Hepatocyte (in vitro differentiated cells): ENCODE data around the gene ITPKA. TPM values are rescaled to one million over a fixed set of nuclear protein-coding genes. Genes with fewer than 3 reads are reported as not detected.

Experiments
- DNase-seq: peaks from one replicate; pipeline ENCODE4 v3.0.0-alpha.2; 2016; ENCODE audit warnings: low spot score
- H2AFZ ChIP-seq: fragments of 200-600 bp; sonication (generic); 2 replicates; pipeline ENCODE4 v1.6.0; 2016; ENCODE audit warnings: antibody characterized with exemption, mild to moderate bottlenecking
- H3K27ac ChIP-seq: fragments of 200-600 bp; sonication (generic); 2 replicates; pipeline ENCODE4 v1.5.1; 2016; ENCODE audit warnings: mild to moderate bottlenecking
- H3K27me3 ChIP-seq: fragments of 200-600 bp; sonication (generic); 2 replicates; pipeline ENCODE4 v1.6.1; 2016
- H3K36me3 ChIP-seq: fragments of 200-600 bp; sonication (generic); replicated peaks from 2 replicates; pipeline ENCODE4 v1.5.1; 2016; ENCODE audit warnings: low read depth; ENCODE audit not compliant: insufficient read depth
- H3K4me1 ChIP-seq: fragments of 200-600 bp; sonication (generic); 2 replicates; pipeline ENCODE4 v1.5.1; 2016; ENCODE audit warnings: mild to moderate bottlenecking, moderate library complexity; ENCODE audit not compliant: insufficient read depth
- H3K4me2 ChIP-seq: fragments of 200-600 bp; sonication (generic); 2 replicates; pipeline ENCODE4 v1.6.0; 2016
- H3K4me3 ChIP-seq: fragments of 200-600 bp; sonication (generic); 2 replicates; pipeline ENCODE4 v1.5.1; 2016; ENCODE audit warnings: mild to moderate bottlenecking
- H3K79me2 ChIP-seq: fragments of 200-600 bp; sonication (generic); 2 replicates; pipeline ENCODE4 v1.6.0; 2017; ENCODE audit warnings: mild to moderate bottlenecking
- H3K9me2 ChIP-seq: fragments of 200-600 bp; sonication (generic); replicated peaks from 2 replicates; pipeline ENCODE4 v1.6.0; 2017; ENCODE audit warnings: mild to moderate bottlenecking; ENCODE audit not compliant: insufficient read depth
- H3K9me3 ChIP-seq: fragments of 200-600 bp; sonication (generic); 2 replicates; pipeline ENCODE4 v1.5.1; 2016; ENCODE audit warnings: low read depth, mild to moderate bottlenecking
- H4K20me1 ChIP-seq: fragments of 200-600 bp; sonication (generic); 2 replicates; pipeline ENCODE4 v1.6.0; 2016; ENCODE audit warnings: mild to moderate bottlenecking; ENCODE audit not compliant: insufficient read depth, poor library complexity, severe bottlenecking
- EZH2 ChIP-seq: fragments of 200-600 bp; sonication (generic); IDR thresholded peaks from 2 replicates; pipeline ENCODE4 v1.6.1; 2016; ENCODE audit warnings: antibody characterized with exemption, mild to moderate bottlenecking, borderline replicate concordance
- EZH2phosphoT487 ChIP-seq: fragments of 200-600 bp; sonication (generic); IDR thresholded peaks from one replicate; pipeline ENCODE4 v1.6.1; 2018; ENCODE audit warnings: antibody characterized with exemption, mild to moderate bottlenecking, low read depth, moderate library complexity; ENCODE audit not compliant: unreplicated experiment, severe bottlenecking
- WGBS: methylation state at CpG from one replicate; pipeline ENCODE4 v1.1.6; 2016; ENCODE audit warnings: low lambda C conversion rate; ENCODE audit errors: missing lambda C conversion rate; 5-methylcytosine and 5-hydroxymethylcytosine counted together
- polyA plus RNA-seq: library from polyadenylated mRNA; unstranded; fragments of >200 nt; fragmentation: Nextera tagmentation; extraction: Ambion mirVana; gene quantifications from 2 replicates; pipeline ENCODE4 v1.2.1, GENCODE V29; 2016
- total RNA-seq: library from RNA; depleted of rRNA; stranded (reverse); fragments of >200 nt; gene quantifications from 2 replicates; pipeline ENCODE4 v1.2.3, GENCODE V29; 2014
- TF ChIP-seq, protein P1 (sequence below): fragments of 200-600 bp; sonication (generic); IDR thresholded peaks from 2 replicates; pipeline ENCODE4 v1.5.1; 2016; ENCODE audit warnings: antibody characterized with exemption, mild to moderate bottlenecking; ENCODE audit not compliant: poor library complexity

The ITPKA gene
- total and polyA plus RNA-seq, 2 experiments from 2014 or later: 20.5 to 33.3 TPM

DNA sequence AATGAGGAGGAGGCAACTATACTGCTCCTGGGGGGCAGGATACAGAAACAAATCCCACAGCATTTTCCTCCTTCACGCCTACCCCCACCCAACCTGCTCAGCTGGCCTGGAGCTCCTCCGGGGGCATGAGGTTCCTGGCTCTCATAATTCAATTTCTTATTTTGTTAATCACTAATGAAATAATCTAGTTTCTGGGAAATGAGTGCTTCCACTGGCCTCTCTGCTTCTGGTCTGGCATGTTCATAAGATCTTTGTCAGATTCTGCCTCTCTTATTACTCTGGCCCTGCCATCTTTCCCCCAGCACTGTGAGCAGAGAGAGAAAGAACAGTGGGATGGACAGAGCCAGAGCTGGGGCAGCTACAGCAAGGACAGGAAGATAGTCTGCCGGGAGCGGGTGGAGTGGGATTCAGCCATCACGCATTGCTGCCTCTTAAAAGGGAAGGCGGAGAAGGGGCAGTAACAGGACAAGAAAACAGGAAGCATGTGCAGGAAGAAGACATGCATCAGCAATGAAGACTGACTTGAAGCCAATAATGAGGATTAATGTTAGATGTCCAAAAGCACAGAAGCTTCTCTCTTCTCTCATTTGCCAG is 36.8 kb downstream of the ITPKA start:
- no peak overlapping the region for H3K27ac ChIP-seq
- no peaks in the 10 kb centered on the region for H3K9me2 ChIP-seq
- WGBS: 96% methylated on average over 6 of the region's 6 CpGs
- TF ChIP-seq EZH2: no peak
- TF ChIP-seq, protein P1, sequence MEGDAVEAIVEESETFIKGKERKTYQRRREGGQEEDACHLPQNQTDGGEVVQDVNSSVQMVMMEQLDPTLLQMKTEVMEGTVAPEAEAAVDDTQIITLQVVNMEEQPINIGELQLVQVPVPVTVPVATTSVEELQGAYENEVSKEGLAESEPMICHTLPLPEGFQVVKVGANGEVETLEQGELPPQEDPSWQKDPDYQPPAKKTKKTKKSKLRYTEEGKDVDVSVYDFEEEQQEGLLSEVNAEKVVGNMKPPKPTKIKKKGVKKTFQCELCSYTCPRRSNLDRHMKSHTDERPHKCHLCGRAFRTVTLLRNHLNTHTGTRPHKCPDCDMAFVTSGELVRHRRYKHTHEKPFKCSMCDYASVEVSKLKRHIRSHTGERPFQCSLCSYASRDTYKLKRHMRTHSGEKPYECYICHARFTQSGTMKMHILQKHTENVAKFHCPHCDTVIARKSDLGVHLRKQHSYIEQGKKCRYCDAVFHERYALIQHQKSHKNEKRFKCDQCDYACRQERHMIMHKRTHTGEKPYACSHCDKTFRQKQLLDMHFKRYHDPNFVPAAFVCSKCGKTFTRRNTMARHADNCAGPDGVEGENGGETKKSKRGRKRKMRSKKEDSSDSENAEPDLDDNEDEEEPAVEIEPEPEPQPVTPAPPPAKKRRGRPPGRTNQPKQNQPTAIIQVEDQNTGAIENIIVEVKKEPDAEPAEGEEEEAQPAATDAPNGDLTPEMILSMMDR: no peak
- no peak for TF ChIP-seq EZH2phosphoT487
- H3K4me2 ChIP-seq: no peak overlapping the region
- no peak for DNase-seq
- no peaks in the 10 kb centered on the region for H4K20me1 ChIP-seq
- H3K4me3 ChIP-seq: no peak overlapping the region
- H3K4me1 ChIP-seq: no peaks in the 10 kb centered on the region
- H3K79me2 ChIP-seq: no peaks in the 10 kb centered on the region
- no peak overlapping the region for H2AFZ ChIP-seq
- H3K9me3 ChIP-seq: no peaks in the 10 kb centered on the region
- H3K27me3 ChIP-seq: no peaks in the 10 kb centered on the region
- H3K36me3 ChIP-seq: no peaks in the 10 kb centered on the region

DNA sequence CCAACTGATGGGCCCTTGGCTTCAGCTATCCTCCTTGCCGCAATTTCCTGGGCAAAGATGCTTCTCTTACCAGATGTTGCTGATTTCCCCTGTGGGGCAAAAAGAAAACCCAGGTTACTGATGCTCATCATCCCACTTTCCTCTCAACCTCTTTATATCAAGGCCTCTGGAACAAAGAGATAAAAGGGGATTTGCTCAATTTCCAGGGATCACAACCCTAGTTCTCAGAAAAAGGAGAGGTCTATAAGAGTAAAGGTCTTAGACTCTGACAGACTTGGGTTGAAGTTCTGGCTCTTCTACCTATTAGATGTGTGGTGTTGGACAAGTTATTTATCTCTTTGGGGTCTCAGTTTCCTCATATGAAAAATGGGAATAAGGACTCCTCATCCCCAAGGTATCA is 41.9 kb downstream of the ITPKA start:
- no peaks in the 10 kb centered on the region for H4K20me1 ChIP-seq
- H2AFZ ChIP-seq: no peak overlapping the region

DNA sequence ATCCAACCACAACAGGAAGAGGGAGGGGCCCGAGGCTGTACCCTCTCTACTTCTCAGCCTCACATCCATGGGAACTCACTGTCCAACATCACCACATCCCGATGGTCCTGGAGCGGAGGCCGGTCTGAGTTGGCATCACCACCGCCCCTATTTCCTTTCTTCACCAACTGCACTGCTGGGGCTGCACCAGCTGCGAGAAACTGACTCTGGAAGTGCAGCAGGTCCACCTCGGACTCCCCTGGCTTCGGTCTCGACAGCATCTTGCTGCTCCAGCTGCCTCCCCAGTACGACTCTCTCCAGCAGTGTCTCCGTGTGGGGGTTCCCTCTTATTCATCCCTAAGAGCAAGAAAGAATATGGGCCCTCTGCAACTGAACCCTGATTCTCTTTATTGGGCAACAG is 43.2 kb downstream of the ITPKA start:
- Histone ChIP-seq H3K27ac (no peak overlapping the region), H4K20me1 (no peaks in the 10 kb centered on the region), H2AFZ (no peak overlapping the region), H3K4me1 (no peaks in the 10 kb centered on the region), H3K36me3 (no peaks in the 10 kb centered on the region), H3K4me3 (no peak overlapping the region), H3K27me3 (no peaks in the 10 kb centered on the region), H3K9me3 (no peaks in the 10 kb centered on the region), H3K4me2 (no peak overlapping the region), H3K9me2 (no peaks in the 10 kb centered on the region), H3K79me2 (peaks cover 3% of the 10 kb centered on the region)
- TF ChIP-seq EZH2 (no peak), EZH2phosphoT487 (no peak)
- no peak for DNase-seq
- WGBS: 94% methylated on average over 11 of the region's 11 CpGs

More for the DNA sequence above, 41.9 kb downstream of the ITPKA start:
- Histone ChIP-seq H3K4me3 (no peak overlapping the region), H3K36me3 (no peaks in the 10 kb centered on the region), H3K9me2 (no peaks in the 10 kb centered on the region), H3K27me3 (no peaks in the 10 kb centered on the region), H3K4me2 (no peak overlapping the region), H3K79me2 (no peaks in the 10 kb centered on the region), H3K27ac (no peak overlapping the region), H3K9me3 (no peaks in the 10 kb centered on the region), H3K4me1 (no peaks in the 10 kb centered on the region)
- DNase-seq: no peak
- WGBS: 95% methylated on average over 1 of the region's 1 CpG
- no peak for TF ChIP-seq EZH2
- TF ChIP-seq, protein P1: no peak

DNA sequence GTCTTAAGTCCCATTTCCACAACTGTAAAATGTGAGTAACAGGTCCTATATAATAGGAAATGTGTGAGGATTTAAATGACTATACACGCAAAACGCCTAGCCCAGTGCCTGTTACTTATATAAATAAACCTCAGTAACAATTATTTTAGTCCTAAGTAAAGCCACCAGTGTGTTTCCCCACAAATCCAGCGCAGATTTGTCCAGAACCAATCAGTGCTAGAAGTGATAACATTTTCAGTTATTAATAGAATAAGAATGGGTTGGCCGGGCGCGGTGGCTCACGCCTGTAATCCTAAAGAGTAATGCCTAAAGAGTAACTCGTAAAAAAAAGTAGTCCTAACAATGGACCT is 49.8 kb downstream of the ITPKA start:
- TF ChIP-seq EZH2phosphoT487 (no peak), EZH2 (no peak)
- TF ChIP-seq, protein P1: no peak
- no peak for DNase-seq
- Histone ChIP-seq H3K4me3 (peak overlapping the region; percentile 96), H3K9me3 (no peaks in the 10 kb centered on the region), H3K36me3 (no peaks in the 10 kb centered on the region), H4K20me1 (no peaks in the 10 kb centered on the region), H3K27ac (peak overlapping the region; percentile 93), H3K27me3 (no peaks in the 10 kb centered on the region), H3K9me2 (no peaks in the 10 kb centered on the region), H2AFZ (peak overlapping the region; percentile 95), H3K4me1 (peaks cover 6% of the 10 kb centered on the region), H3K4me2 (peak overlapping the region; percentile 93), H3K79me2 (peaks cover 21% of the 10 kb centered on the region)
- WGBS: 11% methylated on average over 8 of the region's 8 CpGs
